Measurements from ENCODE around the gene OSBPL5.

Gene OSBPL5

GRCh38 chr11:3165152-3165705, at the start of gene OSBPL5:
Gene OSBPL5 (minus strand): TSS chr11:3165310. CDS start chr11:3129148, 36,162 bp downstream.
- Histone ChIP-seq H3K4me1 (ENCODE audit: insufficient read depth, poor library complexity, severe bottlenecking) (no peaks in the 10 kb centered on the region), H3K27ac (ENCODE audit: poor library complexity, severe bottlenecking) (peak within 1 kb of the TSS; percentile 18), H3K9me3 (ENCODE audit: severe bottlenecking) (no peaks in the 10 kb centered on the region), H3K36me3 (ENCODE audit: low read depth) (no peaks in the 10 kb centered on the region), H3K4me3 (ENCODE audit: severe bottlenecking) (peak within 1 kb of the TSS; percentile 54), H3K27me3 (ENCODE audit: insufficient read depth, poor library complexity, severe bottlenecking) (no peaks in the 10 kb centered on the region)
- peak; percentile 56 for DNase-seq (ENCODE audit: low spot score)
- TF ChIP-seq CTCF (IDR thresholded peaks at IDR 0.05; ENCODE audit: poor library complexity, severe bottlenecking) = no peak
- peak; percentile 38 for ATAC-seq (ENCODE audit: low read depth)

- H3K36me3 ChIP-seq (ENCODE audit: low read depth) = no peaks in the 10 kb centered on the region
- no peak for TF ChIP-seq CTCF (IDR thresholded peaks at IDR 0.05; ENCODE audit: poor library complexity, severe bottlenecking)
- H3K9me3 ChIP-seq (ENCODE audit: severe bottlenecking) = peaks cover 4% of the 10 kb centered on the region
- ATAC-seq (ENCODE audit: low read depth) (no peak), DNase-seq (ENCODE audit: low spot score) (no peak)
- H3K4me3 ChIP-seq (ENCODE audit: severe bottlenecking) = no peak overlapping the region
- H3K4me1 ChIP-seq (ENCODE audit: insufficient read depth, poor library complexity, severe bottlenecking) = no peaks in the 10 kb centered on the region
- no peak overlapping the region for H3K27ac ChIP-seq (ENCODE audit: poor library complexity, severe bottlenecking)
- peaks cover 14% of the 10 kb centered on the region for H3K27me3 ChIP-seq (ENCODE audit: insufficient read depth, poor library complexity, severe bottlenecking)
Measured at GRCh38 chr11:3214420-3214699, 49.2 kb upstream of the OSBPL5 start.

- TF ChIP-seq CTCF (IDR thresholded peaks at IDR 0.05; ENCODE audit: poor library complexity, severe bottlenecking) = no peak
- peaks cover 4% of the 10 kb centered on the region for H3K9me3 ChIP-seq (ENCODE audit: severe bottlenecking)
- no peaks in the 10 kb centered on the region for H3K36me3 ChIP-seq (ENCODE audit: low read depth)
- DNase-seq (ENCODE audit: low spot score) (no peak), ATAC-seq (ENCODE audit: low read depth) (no peak)
- H3K4me1 ChIP-seq (ENCODE audit: insufficient read depth, poor library complexity, severe bottlenecking) = no peaks in the 10 kb centered on the region
- H3K4me3 ChIP-seq (ENCODE audit: severe bottlenecking) = no peak overlapping the region
- H3K27ac ChIP-seq (ENCODE audit: poor library complexity, severe bottlenecking) = no peak overlapping the region
- peaks cover 11% of the 10 kb centered on the region for H3K27me3 ChIP-seq (ENCODE audit: insufficient read depth, poor library complexity, severe bottlenecking)
Measured at GRCh38 chr11:3213659-3214419, 48.7 kb upstream of the OSBPL5 start.

GRCh38 chr11:3208272-3208671, 43.2 kb upstream of the OSBPL5 start:
- H3K36me3 ChIP-seq (ENCODE audit: low read depth) = no peaks in the 10 kb centered on the region
- no peaks in the 10 kb centered on the region for H3K4me1 ChIP-seq (ENCODE audit: insufficient read depth, poor library complexity, severe bottlenecking)
- H3K4me3 ChIP-seq (ENCODE audit: severe bottlenecking) = no peak overlapping the region
- no peak overlapping the region for H3K27ac ChIP-seq (ENCODE audit: poor library complexity, severe bottlenecking)
- no peak for TF ChIP-seq CTCF (IDR thresholded peaks at IDR 0.05; ENCODE audit: poor library complexity, severe bottlenecking)
- DNase-seq (ENCODE audit: low spot score) (no peak), ATAC-seq (ENCODE audit: low read depth) (no peak)
- peaks cover 4% of the 10 kb centered on the region for H3K9me3 ChIP-seq (ENCODE audit: severe bottlenecking)
- H3K27me3 ChIP-seq (ENCODE audit: insufficient read depth, poor library complexity, severe bottlenecking) = peaks cover 17% of the 10 kb centered on the region
